NT2/D1 (cell line): ENCODE data around the gene RERE.

Source experiments
- DNase-seq: peaks from one replicate; pipeline ENCODE4 v3.0.0-alpha.2; 2011; ENCODE audit warnings: low read depth, low spot score
- H3K27me3 ChIP-seq: 2 replicates; pipeline ENCODE4 v1.6.0; 2011; ENCODE audit warnings: mild to moderate bottlenecking; ENCODE audit not compliant: insufficient read length, insufficient read depth
- H3K36me3 ChIP-seq: 2 replicates; pipeline ENCODE4 v1.6.1; 2011; ENCODE audit warnings: mild to moderate bottlenecking, low read length, mixed read lengths; ENCODE audit not compliant: insufficient read depth, insufficient read length
- H3K4me1 ChIP-seq: 2 replicates; pipeline ENCODE4 v1.5.1; 2011; ENCODE audit not compliant: insufficient read depth, insufficient read length
- H3K4me3 ChIP-seq: 2 replicates; pipeline ENCODE4 v1.5.1; 2011; ENCODE audit warnings: low read depth; ENCODE audit not compliant: insufficient read length
- H3K9ac ChIP-seq: 2 replicates; pipeline ENCODE4 v1.6.0; 2011; ENCODE audit warnings: low read depth; ENCODE audit not compliant: insufficient read length
- H3K9me3 ChIP-seq: 2 replicates; pipeline ENCODE4 v1.5.1; 2011; ENCODE audit warnings: mild to moderate bottlenecking, low read length; ENCODE audit not compliant: insufficient read depth
- SUZ12 ChIP-seq: IDR thresholded peaks from 2 replicates; pipeline ENCODE4 v1.6.1; 2011; ENCODE audit not compliant: insufficient read length, insufficient read depth; ENCODE audit errors: extremely low read depth
- YY1 ChIP-seq: IDR thresholded peaks from 2 replicates; pipeline ENCODE4 v1.6.1; 2011; ENCODE audit not compliant: insufficient read length, insufficient read depth
- ZNF274 ChIP-seq: IDR thresholded peaks from 2 replicates; pipeline ENCODE4 v1.6.1; 2011; ENCODE audit warnings: mild to moderate bottlenecking, low read depth, low read length

Gene RERE

GRCh38 chr1:8682573-8682972 is 134.9 kb downstream of the RERE start:
- no peaks in the 10 kb centered on the region for H3K27me3 ChIP-seq
- no peaks in the 10 kb centered on the region for H3K9me3 ChIP-seq
- no peak overlapping the region for H3K9ac ChIP-seq
- DNase-seq = no peak
- H3K36me3 ChIP-seq = no peaks in the 10 kb centered on the region
- no peak for TF ChIP-seq YY1
- TF ChIP-seq SUZ12 = no peak
- TF ChIP-seq ZNF274 = no peak
- H3K4me3 ChIP-seq = no peak overlapping the region
- H3K4me1 ChIP-seq = no peaks in the 10 kb centered on the region

GRCh38 chr1:8681911-8682310 is 135.5 kb downstream of the RERE start:
- no peak overlapping the region for H3K4me3 ChIP-seq
- no peak for DNase-seq
- no peaks in the 10 kb centered on the region for H3K9me3 ChIP-seq
- H3K9ac ChIP-seq = no peak overlapping the region
- TF ChIP-seq SUZ12 (no peak), ZNF274 (no peak), YY1 (no peak)
- H3K27me3 ChIP-seq = no peaks in the 10 kb centered on the region
- H3K36me3 ChIP-seq = no peaks in the 10 kb centered on the region
- H3K4me1 ChIP-seq = no peaks in the 10 kb centered on the region

- no peak for DNase-seq
- Histone ChIP-seq H3K9ac (no peak overlapping the region), H3K4me1 (no peaks in the 10 kb centered on the region), H3K27me3 (no peaks in the 10 kb centered on the region), H3K9me3 (no peaks in the 10 kb centered on the region), H3K36me3 (no peaks in the 10 kb centered on the region), H3K4me3 (no peak overlapping the region)
- no peak for TF ChIP-seq SUZ12
- TF ChIP-seq ZNF274 = no peak
- no peak for TF ChIP-seq YY1
Observed at GRCh38 chr1:8680664-8681650, 136.5 kb downstream of the RERE start.

GRCh38 chr1:8679929-8680663 is 137.3 kb downstream of the RERE start:
- Histone ChIP-seq H3K4me3 (no peak overlapping the region), H3K9me3 (no peaks in the 10 kb centered on the region), H3K4me1 (no peaks in the 10 kb centered on the region), H3K9ac (no peak overlapping the region), H3K36me3 (no peaks in the 10 kb centered on the region), H3K27me3 (no peaks in the 10 kb centered on the region)
- TF ChIP-seq SUZ12 = no peak
- TF ChIP-seq YY1 = no peak
- DNase-seq = no peak

- Histone ChIP-seq H3K4me1 (no peaks in the 10 kb centered on the region), H3K9me3 (no peaks in the 10 kb centered on the region), H3K36me3 (no peaks in the 10 kb centered on the region), H3K27me3 (no peaks in the 10 kb centered on the region), H3K4me3 (no peak overlapping the region), H3K9ac (no peak overlapping the region)
- no peak for DNase-seq
- TF ChIP-seq SUZ12 (no peak), YY1 (no peak), ZNF274 (no peak)
Observed at GRCh38 chr1:8679395-8679800, 138.0 kb downstream of the RERE start.

GRCh38 chr1:8678673-8679394 is 138.6 kb downstream of the RERE start:
- no peak for DNase-seq
- H3K4me3 ChIP-seq = no peak overlapping the region
- H3K9me3 ChIP-seq = no peaks in the 10 kb centered on the region
- no peaks in the 10 kb centered on the region for H3K4me1 ChIP-seq
- TF ChIP-seq YY1 (no peak), ZNF274 (no peak), SUZ12 (no peak)
- no peak overlapping the region for H3K9ac ChIP-seq
- H3K27me3 ChIP-seq = no peaks in the 10 kb centered on the region
- no peaks in the 10 kb centered on the region for H3K36me3 ChIP-seq

GRCh38 chr1:8677782-8678181 is 139.7 kb downstream of the RERE start:
- H3K9me3 ChIP-seq = no peaks in the 10 kb centered on the region
- H3K27me3 ChIP-seq = no peaks in the 10 kb centered on the region
- DNase-seq = no peak
- TF ChIP-seq YY1 (no peak), SUZ12 (no peak), ZNF274 (no peak)
- no peak overlapping the region for H3K9ac ChIP-seq
- H3K36me3 ChIP-seq = no peaks in the 10 kb centered on the region
- H3K4me1 ChIP-seq = no peaks in the 10 kb centered on the region
- no peak overlapping the region for H3K4me3 ChIP-seq
